HG03064 (cell line): ENCODE measurements around the gene HELZ2.
"Not testable (repeated sequence)": the region's sequence is repeated elsewhere in the genome, so short reads cannot be mapped to it uniquely, and the experiment has no call there.

Source experiments
- ATAC-seq: cut with Tn5 transposase; IDR thresholded peaks from one replicate; pipeline ENCODE4 v1.9.1; 2021; ENCODE audit warnings: low read depth; ENCODE audit not compliant: unreplicated experiment

The HELZ2 gene, protein sequence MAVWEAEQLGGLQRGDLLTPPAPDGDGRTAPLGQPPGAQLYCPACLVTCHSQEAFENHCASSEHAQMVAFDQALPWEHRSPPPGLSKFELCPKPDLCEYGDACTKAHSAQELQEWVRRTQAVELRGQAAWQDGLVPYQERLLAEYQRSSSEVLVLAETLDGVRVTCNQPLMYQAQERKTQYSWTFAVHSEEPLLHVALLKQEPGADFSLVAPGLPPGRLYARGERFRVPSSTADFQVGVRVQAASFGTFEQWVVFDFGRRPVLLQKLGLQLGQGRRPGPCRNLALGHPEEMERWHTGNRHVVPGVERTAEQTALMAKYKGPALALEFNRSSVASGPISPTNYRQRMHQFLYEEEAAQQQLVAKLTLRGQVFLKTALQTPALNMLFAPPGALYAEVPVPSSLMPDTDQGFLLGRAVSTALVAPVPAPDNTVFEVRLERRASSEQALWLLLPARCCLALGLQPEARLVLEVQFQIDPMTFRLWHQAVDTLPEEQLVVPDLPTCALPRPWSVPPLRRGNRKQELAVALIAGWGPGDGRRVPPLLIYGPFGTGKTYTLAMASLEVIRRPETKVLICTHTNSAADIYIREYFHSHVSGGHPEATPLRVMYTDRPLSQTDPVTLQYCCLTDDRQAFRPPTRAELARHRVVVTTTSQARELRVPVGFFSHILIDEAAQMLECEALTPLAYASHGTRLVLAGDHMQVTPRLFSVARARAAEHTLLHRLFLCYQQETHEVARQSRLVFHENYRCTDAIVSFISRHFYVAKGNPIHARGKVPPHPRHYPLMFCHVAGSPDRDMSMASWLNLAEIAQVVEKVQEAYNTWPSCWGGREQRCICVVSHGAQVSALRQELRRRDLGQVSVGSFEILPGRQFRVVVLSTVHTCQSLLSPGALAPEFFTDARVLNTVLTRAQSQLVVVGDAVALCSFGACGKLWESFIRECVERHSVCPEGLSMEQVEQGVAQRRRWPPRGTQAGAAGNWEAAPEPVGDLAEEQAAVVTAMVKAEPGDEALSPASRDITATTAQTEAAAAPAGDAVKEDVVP (N-terminal part only)

DNA sequence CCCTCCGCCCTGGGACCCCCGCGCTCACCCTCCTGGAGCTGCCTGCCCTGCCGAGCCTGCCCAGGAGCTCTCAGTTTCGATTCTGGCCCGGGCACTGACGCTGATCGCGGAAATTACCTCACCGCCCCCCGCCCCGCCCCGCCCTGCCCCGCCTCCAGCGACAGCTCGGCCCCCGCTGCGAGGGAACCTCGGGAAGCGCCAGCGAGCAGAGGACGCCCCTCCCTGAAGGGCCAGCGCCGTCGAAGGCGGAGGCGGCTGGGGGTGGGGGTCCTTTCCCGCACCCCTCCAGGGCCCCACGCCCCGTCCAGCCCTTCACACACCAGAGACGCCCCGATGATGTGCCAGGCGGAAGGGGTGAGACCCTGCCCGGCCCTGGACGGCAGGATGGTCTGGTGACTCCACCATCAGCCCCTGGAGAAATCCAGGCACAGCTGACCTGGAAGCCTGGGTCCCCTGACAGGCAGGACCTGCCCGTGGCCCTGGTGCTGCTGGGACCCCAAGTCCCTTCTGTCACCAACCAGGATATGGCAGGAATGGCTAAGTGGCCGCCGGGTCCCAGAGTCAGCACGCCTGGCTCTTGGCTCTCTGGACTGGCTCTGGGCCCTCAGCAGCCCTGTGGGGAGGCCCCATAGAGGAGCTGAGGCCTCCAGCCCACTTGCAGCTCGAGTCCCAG, at the start of gene HELZ2:
Gene HELZ2 (minus strand): TSS at position 84 of the 673 bp plus-strand sequence. CDS start 1,854 bp downstream, outside the sequence.
- no peak for ATAC-seq

DNA sequence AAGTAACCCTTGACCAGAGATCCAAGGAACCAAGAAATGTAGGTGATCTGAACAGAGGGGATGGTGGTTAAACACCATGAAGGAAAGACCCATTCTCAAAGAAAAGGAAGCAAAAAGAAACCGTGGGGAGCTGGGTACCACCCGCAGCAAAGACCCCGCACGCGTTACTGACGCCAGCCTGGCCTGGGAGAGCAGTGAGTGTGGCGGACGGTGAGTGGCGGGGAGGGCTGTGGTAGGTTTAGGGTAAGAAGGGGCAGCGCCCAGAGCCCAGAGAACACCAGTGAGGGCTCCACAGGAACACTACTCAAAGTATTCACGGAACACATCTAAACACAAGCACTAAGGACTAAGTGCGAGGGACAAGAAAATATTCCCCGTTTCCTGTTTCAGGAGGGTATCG, 48.7 kb upstream of the HELZ2 start:
- no peak for ATAC-seq

DNA sequence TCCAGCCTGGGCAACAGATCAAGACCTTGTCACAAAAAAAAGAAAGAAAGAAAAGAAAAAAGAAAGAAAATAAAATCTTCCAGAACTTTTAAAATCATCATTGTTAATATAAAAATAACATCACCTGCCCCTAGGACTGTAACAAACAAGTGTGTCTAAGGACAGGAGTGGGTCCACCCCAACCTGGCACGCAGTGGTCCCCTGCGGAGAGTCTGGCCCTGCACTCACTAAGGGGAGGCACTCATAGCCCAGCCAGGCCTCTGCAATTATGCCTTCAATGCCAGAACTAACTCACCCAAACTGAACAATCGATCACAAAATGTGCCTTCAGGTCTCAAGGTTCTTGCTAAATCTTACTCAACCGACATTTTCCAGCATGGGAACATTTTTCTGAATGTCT, 48.1 kb upstream of the HELZ2 start:
- no peak for ATAC-seq

DNA sequence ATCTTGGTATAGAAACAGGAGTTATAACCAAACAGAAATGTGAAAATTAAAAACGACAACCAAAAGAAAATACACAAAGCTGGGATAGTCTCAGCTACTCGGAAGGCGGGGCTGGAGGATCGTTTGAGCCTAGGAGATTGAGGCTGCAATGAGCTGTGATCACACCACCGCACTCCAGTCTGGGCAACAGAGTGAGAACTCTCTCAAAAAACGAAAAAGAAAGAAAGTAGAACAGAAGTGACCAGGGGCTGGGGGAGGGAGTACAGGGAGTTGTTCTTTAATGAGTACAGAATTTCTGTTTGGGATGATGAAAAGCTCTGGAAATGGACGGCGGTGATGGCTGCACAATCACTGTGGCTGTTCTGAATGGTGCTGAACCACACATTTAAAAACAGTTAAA, 47.0 kb upstream of the HELZ2 start:
- ATAC-seq = no peak

DNA sequence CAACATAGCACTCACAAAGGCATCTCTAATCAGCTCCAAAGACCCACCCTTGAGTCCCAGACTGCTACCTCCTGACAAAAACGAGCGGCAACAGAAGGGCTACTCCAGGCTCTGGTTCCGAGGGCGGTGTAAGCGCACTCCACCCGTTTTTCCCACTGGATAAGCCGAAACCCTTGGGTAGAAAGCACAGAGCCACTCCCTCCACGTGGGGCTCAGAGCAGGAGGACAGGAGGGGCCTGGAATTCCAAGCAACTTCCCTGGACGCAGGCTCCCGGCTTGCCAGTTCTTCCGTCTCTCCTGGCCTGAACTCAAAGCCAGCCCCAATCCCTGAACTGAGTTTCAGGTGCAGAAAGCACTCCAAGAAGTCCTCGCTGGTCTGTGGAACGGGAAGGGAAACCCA, 45.5 kb upstream of the HELZ2 start:
- ATAC-seq = no peak

DNA sequence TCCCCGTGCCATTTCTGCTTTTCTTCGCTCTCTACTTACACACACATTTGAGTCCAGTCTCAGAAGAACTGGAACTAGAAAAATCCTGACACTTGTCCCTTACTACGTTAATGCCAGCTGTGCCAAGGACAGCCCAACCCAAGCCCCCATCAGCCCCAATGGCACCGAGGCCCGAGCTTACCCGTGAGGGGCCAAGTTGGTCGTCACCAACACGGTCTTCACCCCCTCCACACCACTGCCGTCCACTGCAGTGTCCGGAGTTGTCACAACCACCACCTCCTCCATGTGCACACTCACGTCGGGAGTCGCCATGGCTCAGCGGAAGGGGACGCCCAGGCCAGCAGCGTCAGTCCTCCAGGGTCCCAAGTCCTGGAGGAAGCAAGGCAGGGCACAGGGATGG, 45.0 kb upstream of the HELZ2 start:
- no peak for ATAC-seq

DNA sequence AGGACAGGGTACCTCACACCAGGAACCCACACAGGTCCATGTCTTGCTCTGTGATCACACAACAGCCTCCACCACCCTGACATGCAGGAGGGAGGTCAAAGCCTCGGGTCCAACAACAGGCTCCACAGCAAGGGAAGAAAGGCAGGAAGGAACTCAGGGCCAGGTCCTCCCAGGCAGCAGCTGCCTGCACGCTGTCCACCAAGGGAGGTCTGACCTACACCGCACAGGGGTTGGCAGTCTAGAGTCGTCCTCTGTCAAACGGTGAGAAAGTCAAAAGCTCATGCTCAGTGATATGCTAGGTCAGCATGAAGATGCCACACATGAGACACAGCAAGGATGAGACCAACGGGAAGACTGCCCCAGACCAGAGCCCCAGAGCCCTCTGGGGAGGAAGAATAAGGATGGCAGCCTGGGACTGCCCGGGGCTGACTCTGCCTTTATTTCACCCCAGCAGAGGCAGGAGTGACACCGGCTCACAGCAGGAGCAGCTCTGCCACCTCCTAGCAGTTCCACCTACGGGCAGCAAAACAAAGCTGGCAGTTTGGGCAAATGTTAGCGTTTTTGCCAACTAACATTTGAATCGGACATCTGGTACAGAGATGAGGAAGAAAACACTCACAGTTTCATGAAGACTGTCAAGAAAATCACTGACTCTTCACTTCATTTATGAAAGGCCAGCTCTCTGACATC, 44.4 kb upstream of the HELZ2 start:
- no peak for ATAC-seq

DNA sequence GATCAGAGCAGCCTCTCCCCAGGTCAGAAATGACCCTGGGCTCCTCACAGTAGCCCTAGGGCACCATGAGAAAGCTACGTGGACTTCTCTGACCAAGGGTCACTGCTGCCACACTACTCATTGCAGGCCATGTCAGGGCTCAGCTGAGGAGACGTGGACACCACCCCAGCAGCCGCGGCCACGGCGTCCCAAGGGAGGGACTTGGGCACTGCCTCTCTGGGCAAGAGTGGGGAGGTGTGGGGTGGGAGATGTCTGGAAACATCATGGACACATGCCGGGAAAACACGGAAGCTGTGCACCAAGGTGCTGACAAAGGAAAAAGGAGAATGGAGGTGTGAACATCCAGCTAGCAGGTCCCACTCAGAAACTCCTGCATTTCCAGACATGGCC, 43.8 kb upstream of the HELZ2 start:
- ATAC-seq = no peak

DNA sequence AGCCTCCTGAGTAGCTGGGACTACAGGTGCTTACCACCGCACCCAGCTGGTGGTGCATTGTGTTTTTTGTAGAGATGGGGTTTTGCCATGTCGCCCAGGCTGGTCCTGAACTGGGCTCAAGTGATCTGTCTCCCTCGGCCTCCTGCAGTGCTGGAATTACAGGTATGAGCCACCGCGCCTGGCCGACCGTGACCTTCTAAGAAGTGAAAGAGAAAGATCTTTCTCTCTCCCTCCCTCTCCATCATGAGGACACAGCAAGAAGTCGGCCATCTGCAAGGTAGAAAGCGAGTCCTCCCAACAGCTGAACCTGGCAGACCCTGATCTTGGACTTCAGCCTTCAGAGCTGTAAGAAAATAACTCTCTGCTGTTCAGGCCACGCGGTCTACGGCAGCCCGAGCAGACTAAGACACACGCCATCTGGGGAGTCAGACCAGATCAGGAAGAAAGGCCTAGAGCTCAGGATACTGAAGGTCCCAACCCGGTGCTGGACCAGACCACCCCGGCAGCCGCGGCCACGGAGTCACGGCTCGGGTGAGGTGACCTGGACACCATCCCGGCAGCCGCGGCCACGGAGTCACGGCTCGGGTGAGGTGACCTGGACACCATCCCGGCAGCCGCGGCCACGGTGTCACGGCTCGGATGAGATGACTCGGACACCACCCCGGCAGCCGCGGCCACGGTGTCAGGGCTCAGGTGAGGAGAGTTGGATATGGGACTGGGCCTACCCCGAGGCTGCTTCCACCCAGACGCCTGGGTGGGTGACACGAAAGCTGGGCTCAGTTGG, 43.2 kb upstream of the HELZ2 start:
- no peak for ATAC-seq

DNA sequence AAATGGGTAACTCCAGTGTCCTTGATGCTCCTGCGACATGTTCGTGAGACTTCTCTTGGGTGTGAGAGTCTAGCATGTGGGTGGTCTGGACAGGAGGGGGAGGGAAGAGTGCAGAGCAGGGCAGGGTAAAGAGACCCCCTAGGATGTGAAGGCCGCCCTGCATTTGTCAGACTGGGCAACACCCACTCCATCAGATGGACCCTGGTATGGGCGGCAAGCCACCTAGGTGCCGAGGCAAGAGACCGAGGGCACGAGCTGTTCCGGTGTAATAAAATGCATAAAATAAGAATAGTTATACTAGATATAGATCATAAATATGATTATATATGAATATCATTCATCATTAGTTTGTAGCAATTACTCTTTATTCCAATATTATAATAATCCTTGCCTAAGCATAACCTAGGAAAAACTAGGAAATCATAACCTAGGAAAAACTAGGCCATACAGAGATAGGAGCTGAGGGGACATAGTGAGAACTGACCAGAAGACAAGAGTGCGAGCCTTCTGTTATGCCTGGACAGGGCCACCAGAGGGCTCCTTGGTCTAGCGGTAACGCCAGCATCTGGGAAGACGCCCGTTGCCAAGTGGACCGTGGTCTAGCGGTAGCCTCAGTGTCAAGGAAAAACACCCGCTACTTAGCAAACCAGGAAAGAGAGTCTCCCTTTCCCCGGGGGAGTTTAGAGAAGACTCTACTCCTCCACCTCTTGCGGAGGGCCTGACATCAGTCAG, 40.0 kb upstream of the HELZ2 start:
- ATAC-seq = not testable (repeated sequence)

DNA sequence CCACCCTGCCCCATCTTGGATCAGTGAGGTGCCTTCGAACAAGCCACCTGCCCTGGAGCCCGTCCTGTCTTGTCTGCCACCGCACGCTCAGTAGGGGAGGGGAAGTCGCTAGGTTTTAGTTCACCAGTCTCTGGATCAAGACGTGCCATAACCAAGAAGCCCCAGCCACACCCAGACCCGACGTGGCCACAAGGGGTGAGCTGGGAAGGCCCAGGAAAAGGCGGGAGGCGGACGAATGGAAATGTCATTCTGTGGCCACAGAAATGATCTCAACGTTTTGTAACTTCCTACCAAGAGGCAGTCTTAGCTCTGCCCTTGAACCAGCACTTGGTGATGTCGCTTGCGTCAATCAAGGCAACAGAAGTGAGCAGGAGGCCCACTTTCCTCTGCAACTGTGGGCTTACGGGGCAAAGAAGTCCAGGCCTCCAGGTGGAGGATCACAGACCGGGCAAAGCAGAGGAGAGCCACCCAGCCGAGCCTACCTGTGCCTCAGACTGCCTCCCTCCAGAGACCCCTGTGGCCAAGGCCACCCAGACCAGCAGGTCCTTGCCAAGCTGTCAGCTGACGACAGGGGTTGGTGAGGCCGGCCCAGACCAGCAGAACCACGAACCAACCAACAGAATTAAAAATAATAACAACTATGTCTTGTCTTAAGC, 38.4 kb upstream of the HELZ2 start:
- no peak for ATAC-seq

DNA sequence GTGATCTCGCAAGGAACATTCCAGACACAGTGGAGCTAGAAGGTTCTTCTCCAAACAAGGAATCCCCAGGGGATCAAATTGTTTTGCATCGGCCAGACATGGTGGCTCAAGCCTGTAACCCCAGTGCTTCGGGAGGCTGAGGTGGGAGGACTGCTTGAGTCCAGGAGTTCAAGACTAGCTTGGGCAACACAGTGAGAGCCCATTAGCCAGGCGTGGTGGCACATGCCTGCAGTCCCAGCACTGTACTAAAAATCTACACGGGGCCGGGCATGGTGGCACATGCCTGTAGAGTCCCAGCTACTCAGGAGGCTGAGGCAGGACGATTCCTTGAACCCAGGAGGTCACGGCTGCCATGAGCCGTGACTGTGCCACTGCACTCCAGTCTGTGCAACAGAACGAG, 37.6 kb upstream of the HELZ2 start:
- no peak for ATAC-seq

DNA sequence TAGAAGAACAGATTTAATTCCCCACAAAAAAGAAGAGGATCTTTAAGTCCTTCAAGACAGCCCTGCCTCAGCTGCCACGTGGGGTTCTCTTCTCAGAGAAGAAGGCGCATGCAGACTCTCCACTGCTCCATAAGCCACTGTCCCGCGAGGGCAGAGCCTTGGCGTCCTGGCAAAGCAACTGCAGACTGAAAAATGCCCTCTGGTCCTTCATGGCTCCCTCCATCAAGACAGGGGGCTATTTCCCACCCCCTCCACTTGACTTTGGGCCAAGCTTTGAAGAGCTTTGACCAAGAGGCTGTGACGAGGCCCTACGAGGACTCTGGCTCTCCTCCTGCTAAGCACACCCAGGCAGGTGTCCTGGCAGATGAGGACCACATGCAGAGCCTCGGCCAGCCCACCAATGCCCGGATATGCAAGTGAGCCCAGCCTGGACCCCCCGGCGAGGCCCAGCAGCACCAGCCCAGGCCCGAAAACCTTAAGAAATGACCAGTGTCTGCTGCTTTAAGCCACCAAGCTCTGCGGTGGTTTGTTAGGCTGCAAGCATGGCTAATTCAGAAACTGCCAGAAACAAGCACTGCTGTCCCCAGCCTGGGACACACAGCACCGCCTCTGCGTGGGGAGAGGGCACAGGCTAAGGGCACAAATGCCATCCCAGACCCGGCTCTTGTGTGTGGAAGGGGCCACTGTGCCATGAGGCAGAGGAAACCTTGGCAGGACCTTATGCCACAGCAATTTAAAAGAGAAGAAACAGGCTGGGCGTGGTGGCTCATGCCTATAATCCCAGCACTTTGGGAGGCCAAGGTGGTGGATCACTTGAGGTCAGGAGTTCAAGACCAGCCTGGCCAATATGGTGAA, 36.8 kb upstream of the HELZ2 start:
- ATAC-seq = no peak

DNA sequence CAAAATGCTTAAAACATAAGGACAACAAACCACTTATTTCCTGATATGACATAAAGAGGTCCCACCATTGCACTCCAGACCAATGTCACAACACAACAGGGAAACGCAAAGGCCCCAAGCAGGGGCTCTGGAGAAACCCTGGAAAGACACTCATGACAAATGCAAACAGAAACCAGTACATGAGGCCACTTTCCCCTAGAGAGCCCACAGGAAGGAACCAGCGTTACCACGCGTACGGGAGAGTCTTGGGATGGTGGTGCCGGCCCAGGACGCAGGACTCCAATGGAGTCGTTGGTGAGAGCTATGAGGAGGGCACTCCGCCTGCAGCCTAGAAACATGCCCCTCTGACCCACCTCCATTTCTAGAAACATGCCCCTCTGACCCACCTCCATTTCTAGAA, 32.6 kb upstream of the HELZ2 start:
- no peak for ATAC-seq

DNA sequence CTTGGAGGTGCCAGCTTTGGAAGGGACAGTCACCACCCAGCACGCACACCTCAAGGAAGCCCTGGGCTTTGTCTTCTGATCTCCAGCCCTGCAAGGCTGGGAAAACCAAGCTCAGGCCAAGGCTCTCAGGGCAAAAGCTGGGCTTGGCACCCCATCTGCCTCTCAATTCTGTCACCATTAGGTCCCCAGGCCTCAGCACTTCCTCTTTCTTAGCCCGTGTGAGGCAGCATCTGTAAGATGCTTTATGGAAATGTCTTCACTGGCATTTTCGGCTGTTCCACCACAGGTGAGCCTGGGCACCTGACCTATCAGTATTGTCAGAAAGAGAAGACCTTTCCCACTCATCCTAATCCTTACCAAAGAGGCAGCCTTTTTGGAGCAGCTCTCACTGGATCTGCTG, 28.3 kb upstream of the HELZ2 start:
- ATAC-seq = no peak

DNA sequence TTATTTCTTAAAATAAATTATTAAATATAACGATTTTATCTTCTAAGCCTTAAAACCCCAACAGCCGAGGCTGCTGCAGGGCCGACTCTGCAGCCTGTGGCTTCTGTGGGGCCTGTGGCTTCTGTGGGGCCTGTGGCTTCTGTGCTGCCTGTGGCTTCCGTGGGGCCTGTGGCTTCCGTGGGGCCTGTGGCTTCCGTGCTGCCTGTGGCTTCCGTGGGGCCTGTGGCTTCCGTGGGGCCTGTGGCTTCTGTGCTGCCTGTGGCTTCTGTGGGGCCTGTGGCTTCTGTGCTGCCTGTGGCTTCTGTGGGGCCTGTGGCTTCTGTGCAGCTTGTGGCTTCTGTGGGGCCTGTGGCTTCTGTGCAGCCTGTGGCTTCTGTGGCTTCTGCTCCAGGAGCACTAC, 27.6 kb upstream of the HELZ2 start:
- ATAC-seq = not testable (repeated sequence)

DNA sequence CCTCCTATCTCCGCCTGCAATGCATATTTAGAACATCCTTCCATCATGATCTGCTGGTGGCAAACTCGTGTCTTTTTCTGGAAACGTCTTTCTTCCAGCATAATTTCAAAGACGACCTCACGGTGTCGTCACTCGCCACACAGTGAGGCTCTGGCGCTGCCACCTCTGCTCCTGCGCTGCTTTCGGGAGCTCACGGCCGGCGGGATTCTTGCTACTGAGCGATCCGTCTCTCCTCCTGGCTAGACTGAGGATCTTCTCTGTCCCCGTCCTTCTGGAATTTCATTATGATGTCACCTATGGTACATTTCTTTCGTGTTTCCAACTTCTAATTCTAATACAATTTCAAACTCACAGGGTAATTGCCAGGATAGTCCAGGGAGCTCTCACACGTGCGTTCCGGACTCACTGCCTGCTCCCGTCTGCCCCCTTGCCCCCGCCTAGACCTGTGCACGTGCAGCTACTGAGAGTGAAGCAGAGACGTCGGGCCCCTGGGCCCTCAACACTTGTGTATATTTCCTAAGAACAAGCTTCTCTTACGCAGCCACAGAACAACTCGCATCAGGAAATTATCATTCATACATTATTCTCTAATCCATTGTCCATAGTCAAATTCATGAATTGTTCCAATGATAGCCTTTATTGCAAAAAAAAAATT, 25.5 kb upstream of the HELZ2 start:
- no peak for ATAC-seq
